Subcutaneous adipose tissue (tissue), 4 donors: ENCODE data around the gene ADAMTS16. TPM values are rescaled to one million over a fixed set of nuclear protein-coding genes. Genes with fewer than 3 reads are reported as not detected.

Experiments
- CTCF ChIP-seq: fragments of 450-650 bp; IDR thresholded peaks from one replicate; pipeline ENCODE4 v1.5.1; 2016; ENCODE audit warnings: low read depth, mild to moderate bottlenecking, control low read depth, antibody characterized with exemption, moderate library complexity
- total RNA-seq, 4 donors: library from RNA; depleted of rRNA; stranded (reverse); fragments of >200 nt; gene quantifications; one replicate each; pipeline ENCODE4 v1.1.0, GENCODE V29; 2016

ADAMTS16 gene
- total RNA-seq, 4 donors from 2014 or later: 0.66 to 2.0 (median 0.88) TPM

DNA sequence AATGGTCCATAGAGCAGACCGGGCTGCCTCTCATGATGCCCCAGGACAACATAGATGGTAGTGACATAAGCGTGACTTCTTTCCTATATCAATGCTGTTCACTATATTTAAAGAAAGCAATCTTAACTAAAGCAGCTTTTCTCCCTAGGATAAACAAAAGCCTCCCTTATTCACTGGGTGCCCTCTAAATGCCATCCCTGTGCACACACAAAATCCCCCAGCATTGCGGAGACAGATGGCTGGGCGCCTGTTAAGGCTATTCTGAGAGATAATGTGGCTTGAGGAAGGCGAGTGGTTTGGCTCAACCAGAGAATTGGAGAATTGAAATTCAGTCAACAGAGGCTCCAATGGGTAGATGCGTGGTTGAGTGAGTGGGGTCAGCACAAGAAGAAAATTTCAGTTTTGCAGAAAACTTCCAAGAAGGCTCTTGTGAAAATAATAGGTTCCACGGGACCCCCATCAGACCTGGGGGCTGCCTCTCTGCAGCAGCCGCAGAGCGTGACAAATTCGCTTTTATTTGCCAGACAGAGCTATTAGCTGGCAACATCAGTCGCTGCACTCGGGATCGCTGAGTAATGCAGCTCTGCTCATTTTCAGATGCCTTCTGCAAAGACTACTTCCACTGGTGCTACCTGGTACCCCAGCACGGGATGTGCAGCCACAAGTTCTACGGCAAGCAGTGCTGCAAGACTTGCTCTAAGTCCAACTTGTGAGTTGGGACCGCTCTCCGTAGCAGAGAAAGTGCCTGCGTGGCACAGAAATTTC, 178.5 kb downstream of the ADAMTS16 start:
- no peak for TF ChIP-seq CTCF

DNA sequence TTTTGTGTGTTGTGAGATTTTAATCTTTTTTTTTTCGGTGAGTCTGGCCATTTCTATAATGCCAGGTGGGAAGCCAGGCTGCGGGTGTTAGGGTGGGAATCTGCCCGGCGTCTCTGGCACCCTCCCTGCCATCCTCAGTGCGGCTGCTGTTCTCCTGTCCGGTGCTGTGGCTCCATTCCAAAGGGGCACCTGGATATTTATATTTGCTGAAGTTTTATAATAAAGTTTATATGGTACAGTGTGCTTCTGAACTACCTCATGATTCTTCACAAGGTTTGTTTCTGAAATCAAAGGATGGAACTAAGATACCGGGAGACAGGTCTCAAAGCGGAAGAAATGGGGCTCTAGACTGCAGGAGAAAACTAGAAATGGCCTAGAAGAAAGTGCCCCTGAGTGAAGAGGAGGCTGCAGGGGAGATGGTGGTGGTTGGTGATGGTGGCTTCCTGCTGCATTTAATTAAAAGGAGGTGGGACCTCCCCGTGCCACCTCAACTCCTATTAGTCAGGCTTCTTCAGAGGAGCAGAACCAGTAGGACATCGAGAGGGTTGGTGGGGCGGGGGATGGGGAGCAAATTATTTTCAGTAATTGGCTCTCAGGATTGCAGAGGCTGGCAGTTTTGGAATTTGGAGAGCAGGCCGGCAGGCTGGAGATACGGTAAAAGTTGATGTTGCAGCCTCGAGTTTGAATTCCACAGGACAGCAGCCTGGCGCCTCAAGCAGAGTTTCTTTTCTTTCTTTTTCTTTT, 180.1 kb downstream of the ADAMTS16 start:
- no peak for TF ChIP-seq CTCF

- no peak for TF ChIP-seq CTCF
Measured at GRCh38 chr5:5321137-5321536, 181.0 kb downstream of the ADAMTS16 start.

- TF ChIP-seq CTCF: no peak
Measured at GRCh38 chr5:5323551-5323950, 183.4 kb downstream of the ADAMTS16 start.

DNA sequence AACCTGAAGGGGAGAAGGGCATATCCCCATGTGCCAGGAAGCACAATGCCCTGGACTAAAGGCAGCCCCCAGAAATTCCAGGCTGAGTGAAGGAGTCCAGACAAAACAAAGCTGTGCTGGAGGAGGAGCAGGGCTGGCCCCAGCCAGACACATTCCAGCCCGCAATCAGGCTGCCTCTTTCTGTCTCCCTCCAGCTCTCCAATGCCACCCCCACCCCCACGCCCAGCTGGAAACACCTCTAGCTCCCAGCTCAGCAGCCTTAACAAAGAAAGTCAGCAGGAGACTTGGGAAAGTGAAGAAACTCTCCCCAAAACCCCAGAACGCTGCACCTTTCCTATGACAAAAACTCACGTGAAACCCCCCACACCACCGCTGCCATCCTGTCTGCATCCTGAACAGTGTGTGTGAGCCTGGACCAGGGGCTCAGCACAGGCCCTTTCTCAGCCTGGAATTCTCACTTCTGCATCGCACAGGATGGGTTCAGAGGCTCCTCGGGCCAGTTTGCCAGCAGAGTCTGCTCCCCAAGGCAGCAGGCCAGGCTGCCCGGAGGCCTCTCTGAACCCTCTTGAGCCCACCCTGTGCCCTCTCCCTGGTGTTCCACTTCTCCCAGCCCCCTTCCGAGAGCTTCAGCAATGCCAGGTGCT, 186.1 kb downstream of the ADAMTS16 start:
- no peak for TF ChIP-seq CTCF

- TF ChIP-seq CTCF: no peak
Measured at GRCh38 chr5:5327126-5327525, 187.0 kb downstream of the ADAMTS16 start.

DNA sequence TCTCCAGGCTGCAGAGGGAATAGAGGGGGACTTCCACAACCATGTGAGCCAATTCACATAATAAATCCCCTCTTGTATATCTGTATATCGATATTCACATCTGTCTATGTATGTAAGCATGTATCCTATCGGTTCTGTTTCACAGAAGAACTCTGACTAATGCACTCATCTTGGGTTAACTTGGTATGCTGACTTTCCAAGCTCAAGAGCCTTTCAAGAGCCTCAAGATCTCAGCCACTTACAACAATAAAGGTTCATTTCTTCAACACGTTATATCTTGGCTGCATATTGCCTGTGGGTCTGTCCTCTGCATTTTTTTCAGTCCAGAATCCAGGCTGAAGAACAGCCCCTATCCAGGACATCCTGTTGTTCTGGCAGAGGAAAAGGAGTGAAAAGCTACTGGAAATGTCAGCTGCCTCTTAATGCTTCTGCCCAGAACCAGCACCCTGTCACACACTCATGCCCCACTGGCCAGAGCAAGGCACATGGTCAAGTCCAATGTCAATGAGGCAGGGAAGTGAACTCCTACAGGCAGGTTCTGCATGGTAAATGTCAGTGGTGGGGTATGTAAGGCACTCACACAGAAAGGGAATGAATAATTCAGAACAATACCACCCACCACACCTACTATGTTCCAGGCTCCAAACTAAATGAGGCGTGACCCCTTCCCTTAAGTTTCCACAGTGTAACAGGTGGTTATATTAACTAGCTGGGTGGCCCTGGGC, 190.8 kb downstream of the ADAMTS16 start:
- TF ChIP-seq CTCF: no peak
